HG03060 (cell line): ENCODE measurements around the gene TRIM38.
A peak's percentile ranks its signal among the peaks of the same experiment; 100 is the strongest.
"Not testable (repeated sequence)": the region's sequence is repeated elsewhere in the genome, so short reads cannot be mapped to it uniquely, and the experiment has no call there.

ENCODE experiments used
- ATAC-seq: cut with Tn5 transposase; IDR thresholded peaks from one replicate; pipeline ENCODE4 v1.9.1; 2021; ENCODE audit warnings: low read depth, moderate number of reproducible peaks; ENCODE audit not compliant: unreplicated experiment

Gene TRIM38, protein sequence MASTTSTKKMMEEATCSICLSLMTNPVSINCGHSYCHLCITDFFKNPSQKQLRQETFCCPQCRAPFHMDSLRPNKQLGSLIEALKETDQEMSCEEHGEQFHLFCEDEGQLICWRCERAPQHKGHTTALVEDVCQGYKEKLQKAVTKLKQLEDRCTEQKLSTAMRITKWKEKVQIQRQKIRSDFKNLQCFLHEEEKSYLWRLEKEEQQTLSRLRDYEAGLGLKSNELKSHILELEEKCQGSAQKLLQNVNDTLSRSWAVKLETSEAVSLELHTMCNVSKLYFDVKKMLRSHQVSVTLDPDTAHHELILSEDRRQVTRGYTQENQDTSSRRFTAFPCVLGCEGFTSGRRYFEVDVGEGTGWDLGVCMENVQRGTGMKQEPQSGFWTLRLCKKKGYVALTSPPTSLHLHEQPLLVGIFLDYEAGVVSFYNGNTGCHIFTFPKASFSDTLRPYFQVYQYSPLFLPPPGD

DNA sequence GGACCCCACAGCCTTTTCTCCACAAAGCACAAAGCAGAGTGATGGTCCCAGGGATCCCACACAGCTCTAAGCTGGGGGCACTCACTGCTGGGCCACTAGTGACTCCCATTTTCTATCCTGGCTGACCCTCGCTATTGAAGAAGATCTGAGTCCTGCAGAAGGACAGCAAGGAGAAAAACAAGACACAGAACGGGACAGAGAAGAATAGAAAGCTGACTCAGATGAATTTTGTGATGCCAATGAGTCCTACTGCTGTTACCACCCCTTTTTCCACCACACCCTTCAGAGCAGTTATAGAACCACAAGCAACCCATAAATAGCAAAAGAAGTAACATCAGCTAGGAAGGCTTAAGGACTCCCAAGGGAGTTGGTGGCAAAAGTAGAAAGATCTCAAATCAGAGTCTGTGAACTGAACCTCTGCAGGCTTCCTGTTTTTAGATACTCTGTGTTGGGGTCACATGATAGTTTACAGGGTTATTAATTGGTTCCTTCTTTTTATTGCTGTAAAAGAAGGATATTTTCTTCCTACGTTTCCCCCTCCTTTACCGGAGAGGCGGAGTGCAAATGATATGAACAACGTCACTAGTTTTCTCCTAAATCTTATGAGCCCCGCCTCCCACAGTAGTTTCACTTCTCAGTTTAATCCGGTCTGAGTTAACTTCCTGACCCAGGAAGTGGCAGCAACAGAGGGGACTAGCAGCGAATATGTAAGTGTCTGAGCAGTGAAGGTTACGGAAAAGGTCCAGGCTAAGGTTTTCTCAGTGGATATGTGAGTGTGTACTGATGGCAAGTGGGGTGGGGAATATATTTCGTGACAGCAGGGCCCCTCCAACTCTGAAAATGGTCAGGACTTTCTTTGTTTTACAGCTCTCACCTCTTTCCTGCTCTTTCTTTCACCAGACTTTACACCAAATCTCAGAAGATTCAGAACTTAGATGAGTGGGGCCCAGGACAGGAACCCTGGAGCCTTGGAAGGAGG, at the start of gene TRIM38:
TRIM38 (plus strand) TSS at position 654 of the 979 bp plus-strand sequence. CDS start 3,721 bp downstream, outside the sequence.
- ATAC-seq = peak; percentile 84

DNA sequence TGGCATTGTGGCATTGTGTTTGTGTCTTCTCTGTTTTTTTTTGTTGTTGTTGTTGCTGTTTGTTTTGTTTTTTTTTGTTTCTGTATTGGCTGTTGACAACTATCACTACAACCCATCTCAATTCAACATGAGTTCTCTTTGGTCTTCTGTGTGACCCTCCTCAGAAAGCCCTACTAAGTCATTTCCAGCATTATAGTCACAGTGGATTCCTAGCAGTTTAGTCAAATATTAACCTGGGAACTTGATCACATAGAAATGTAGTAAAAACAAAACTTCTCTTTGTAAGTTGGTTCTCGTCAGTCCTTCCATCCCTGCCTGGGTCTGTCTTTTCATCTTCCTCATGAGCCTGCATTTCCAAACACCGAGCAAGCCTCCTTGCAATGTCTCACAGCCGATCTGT, 48.9 kb upstream of the TRIM38 start:
- ATAC-seq = no peak

DNA sequence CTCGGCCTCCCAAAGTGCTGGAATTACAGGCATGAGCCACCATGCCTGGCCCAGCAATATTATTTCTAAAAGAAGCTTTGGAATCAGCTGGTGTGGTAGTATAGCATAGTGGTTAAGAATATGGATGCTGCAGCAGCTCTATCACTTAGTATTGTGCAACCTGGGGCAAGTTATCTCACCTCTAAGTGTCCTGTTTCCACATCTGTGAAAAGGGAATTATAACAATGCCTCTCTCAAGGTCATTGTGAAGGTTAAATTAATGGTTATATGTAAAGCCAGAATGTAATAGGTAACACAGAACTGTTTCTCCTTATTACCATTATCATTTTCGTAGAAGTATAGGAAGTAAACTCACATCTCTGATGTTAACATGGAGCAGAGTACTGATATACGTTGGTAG, 46.3 kb upstream of the TRIM38 start:
- ATAC-seq = no peak

DNA sequence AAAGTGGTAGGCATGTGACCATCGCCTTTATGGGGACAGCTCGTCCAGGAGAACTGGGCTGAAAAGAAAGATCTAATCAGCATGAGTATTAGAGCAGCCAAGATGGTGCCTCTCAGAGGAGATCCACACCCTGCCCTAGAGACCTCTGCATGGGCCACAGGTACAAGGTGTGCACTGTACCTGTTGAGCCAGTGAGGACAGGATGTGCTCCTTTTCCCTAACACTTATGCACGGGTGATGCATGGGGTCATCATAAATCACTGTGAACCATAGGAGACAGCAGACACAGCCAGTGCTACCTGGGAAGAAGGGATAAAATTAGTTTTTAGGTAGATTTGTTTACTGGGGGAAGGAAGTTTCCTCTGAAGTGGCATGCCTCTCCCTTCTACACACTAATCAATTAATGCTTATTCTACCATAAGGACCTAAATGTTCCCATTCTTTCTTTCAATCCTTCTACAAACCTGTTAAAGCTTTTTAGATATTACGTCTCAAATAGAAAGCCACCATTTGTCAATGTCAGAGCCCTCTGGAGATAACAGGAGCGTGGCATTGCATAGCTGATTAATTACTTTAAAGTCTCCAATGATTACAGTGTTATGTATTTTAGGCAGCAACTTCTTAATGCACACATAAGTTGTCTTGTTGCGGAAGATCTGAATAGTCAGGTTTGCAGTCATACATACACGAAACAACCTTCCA, 45.7 kb upstream of the TRIM38 start:
- ATAC-seq = no peak

DNA sequence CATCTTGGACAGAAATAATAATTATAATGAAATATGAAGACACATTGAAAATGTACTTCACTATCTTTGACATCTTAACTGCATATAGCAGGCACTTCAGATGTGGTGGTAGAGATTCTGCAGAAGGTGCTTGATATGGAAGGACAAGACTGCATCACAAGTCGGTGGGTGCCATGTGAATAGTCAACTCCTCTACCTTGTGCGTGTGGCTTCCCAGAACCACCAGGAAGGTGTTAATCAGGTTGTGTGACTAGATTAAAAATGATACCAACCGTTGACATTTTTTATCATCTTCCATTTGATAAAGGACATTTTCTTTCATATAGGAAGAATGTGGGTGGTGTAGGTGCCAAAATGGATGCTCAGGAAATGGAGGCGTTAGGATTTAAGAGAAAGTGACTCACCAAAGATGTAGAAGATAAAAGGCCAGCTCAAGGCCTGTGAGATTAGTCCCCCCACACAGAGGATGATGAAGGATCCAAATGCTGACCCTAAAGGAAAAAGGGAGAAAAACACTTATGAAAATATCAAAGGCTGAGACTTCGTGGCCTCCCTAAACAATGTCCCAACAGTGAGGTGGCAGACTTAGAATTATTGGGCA, 44.4 kb upstream of the TRIM38 start:
- no peak for ATAC-seq

DNA sequence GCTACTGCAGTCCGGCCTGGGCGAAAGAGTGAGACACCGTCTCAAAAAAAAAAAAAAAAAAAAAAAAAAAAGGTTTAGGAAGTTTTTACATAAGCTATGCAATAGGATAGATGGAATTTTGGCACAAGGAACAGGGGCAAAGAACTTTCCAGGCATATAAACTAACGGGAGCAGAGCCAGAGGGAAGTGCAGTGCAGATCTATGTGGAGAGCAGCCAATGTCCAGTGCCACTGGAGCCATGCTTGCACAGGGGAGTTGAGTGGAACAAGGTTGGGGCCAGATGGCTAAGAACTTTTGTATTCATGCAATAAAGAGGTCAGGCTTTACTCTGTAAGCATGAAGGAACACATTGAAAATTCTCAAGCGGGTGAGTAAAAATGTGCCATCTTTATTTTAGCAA, 42.9 kb upstream of the TRIM38 start:
- no peak for ATAC-seq

DNA sequence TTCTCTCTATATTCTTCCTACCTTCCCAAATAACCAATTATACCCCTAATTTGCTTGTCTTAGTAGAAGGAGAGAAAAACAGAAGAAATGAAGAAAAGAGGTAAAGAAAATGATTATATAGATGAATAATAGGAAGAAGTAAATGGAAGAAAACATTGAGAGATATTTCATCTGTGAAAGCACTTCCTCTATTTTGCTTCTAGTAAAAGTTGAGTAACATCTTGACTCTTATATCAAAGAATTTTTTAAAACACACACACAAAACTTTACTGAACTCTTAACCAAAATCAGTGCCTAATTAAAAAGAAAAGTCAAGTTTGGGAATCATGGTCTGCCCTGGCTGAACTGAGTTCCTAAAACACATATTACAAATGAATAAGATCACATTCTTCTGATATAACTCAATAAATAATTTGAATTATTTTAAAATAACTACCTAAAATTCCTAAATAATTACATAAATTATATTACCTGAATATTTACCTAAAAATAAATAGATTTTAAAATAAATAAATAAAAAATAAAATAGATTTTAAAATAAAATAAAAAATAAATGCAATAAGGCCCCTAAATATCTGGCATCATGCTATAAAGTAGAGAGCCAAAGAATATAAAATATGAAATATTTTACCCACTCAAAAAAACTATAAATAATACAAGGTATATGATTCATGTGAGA, 40.9 kb upstream of the TRIM38 start:
- ATAC-seq = no peak

DNA sequence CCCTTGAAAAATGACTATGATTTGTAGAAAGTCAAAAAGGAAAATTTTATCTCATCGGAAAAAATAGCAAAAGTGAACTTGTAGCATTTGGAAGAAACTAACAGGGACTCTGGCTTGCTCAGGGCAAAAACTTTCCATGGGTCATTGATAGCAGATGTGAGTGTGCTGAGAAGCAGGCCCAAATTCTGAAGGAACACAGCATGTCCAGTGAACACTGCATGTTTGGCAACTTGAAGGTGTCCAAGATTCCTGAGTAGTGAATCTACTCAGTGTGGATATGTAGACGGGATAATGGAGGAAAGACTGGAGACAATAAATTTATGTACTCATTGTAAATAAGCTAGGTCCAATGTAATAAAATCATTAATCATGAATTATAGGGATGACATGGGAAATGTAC, 40.3 kb upstream of the TRIM38 start:
- no peak for ATAC-seq

DNA sequence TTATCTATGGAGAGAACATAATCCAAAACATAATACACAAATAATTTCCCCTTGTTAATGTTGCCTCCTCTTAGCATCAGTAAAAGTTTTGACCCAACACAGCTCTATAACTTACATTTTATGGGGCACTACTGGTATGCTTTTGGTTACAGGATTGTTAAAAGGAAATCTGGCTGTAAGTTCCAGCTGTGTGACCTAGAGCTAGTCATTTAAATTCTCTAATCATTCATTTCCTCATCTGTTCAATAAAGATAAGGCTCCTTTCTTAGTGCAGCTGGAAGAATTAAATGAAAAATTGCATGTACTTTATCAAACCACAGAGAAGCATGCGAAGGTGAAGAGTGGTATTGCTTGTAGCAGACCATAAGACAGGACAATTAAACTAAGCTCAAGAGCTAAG, 36.7 kb upstream of the TRIM38 start:
- ATAC-seq = no peak

DNA sequence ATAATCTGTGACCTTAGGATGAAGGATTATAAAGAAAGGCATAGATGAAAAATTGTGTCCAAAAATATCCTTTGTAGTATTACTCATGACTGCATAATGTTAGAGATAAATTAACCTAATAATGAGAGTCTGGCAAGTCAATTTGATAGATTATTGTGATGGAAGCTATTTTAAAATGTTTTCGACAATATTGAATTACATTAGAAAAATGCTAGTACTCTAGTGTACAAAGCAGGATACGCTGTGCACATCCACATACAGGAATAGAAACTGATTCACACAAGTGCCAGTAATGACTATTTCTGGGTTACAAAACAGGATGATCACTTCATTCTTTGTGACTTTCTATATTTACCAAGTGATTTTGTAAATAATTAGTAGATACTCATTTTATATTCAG, 35.4 kb upstream of the TRIM38 start:
- no peak for ATAC-seq

DNA sequence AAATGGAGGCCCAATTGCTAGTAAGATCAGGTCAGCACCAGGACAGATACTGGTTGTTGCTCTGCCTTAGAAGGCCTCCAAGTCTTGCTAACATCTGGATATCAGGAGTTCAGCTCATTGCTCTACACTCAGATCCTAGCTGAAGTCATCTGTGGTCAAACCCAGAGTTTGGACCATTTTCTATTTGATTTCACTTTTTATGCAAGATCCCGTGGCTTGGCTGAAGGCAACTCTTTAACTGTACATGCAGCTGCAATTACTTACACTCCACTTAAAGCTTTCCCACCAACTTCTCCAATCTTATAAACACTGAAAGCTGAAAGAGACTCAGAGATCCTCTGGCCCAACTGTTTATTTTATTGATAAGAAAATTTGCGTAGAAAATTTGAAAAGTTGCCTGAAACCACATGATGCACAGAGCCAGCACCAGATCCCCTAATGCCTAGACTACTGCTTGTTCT, 34.8 kb upstream of the TRIM38 start:
- ATAC-seq = no peak

DNA sequence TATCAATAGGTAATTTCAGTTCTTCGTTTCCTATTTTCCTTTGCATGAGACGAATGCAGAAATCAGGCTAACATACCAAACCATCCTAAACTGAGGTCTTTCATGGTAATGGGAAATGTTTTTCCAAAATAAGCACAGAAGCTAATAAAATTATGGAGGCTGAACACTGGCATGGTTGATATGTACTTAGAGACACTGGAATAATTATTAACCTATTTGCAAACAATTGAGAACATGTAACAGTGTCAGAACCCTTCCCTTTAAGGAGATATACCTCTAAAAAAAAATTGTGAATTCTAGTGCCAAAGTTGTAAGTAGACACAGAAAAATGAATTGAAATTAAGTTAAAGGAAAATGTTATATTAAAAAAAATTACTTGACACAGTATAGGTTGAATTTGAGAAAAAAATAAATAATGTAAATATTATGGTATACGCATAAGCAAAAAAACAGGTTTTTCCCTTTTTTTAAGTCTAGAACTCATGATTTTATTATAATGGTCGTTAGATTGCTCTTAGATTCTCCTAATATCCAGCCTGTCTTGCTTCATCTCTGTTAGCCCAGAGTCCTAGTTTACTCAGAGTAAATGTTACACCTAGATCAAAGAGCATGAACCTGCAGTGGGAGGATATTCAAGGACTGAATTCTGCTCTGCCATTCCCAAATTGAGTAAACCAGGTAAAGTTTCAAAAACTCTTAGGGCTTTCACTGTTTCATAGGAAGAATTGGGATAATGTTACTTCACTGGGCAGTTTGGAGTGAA, 33.9 kb upstream of the TRIM38 start:
- no peak for ATAC-seq

DNA sequence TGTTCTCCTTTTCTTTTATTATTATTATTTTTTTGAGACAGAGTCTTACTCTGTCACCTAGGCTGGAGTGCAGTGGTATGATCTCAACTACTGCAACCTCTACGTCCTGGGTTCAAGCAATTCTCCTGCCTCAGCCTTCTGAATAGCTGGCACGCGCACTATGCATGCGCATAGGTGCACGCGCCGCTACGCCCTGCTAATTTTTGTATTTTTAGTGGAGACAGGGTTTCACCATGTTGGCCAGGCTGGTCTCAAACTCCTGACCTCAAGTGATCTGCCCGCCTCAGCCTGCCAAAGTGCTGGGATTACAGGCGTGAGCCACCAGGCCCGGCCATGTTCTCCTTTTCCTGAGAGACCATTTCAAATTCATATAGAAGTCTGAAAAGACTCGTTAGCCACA, 32.8 kb upstream of the TRIM38 start:
- not testable (repeated sequence) for ATAC-seq

DNA sequence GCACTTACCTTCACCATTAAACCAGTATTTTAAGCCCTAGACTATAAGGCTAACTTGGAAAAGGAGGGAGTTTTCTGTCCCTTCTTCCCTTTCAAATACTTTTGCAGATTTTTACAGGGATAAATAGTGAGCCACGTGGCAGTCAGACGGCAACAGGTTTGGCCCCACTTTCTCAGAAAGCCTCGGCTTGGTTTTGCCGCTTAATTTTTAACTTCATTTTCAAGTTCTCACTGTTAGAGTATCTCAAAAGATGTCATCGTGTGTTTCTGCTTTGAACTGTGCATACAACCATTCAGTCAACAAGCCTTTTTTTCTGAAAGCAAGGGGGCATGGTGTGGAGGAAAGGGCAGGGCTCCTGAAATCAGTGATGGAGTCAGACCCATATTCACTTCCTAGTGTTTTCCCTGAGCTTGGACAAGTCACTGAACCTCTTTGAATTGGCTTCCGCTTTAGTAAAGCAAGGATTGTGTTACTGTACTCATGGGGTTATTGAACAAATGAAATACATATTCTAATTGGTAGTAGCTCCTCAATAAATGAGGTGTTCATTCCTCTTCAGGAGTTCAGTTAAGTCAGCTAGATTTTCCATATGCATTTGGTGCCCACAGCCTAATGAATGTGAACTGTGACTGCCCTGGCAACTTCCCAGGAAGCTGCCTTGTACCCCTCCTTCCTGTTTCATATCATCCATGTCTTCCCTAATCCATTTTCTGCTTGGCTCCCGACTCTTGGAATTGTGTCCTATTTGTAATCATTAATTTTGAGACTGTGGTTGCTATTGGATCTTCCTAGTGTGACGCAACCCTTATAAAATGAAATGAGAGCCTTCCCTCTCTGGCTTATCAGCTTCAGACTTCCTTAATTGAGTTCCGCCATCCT, 31.8 kb upstream of the TRIM38 start, which contains the start of gene SLC17A2:
SLC17A2 (minus strand) TSS at position 160 of the 879 bp plus-strand sequence. CDS start 4,895 bp downstream, outside the sequence.
- ATAC-seq = no peak

DNA sequence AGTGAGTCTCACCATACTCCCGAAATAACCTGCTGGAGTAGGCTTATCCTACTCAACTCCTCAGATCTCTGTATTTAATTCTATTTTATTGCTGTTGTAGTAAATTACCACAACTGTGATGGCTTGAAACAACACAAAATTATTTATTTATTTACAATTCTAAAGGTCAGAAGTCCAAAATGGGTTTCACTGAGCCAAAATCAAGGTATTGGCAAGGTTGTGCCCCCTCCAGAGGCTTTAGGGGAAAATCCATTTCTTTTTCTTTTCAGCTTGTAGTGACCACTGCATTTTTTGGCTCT, 31.2 kb upstream of the TRIM38 start:
- no peak for ATAC-seq

DNA sequence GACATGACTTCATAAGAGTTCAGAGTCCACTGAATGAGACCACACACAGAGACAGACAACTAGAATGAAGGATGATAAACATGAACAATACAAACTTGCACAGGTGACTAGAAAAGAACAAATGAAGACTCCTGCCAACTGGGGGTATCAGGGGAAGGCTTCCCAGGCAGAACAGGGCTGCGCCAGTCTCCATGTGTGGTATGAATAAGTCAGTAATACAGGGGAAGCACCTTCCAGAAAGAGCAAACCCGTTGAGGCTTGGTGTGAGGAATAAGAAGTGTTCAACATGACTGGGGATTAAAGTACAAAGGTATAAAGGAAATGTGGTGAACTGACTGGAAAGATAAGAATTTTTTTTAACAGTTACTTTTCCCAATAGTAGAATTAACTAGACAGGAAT, 28.4 kb upstream of the TRIM38 start:
- no peak for ATAC-seq

DNA sequence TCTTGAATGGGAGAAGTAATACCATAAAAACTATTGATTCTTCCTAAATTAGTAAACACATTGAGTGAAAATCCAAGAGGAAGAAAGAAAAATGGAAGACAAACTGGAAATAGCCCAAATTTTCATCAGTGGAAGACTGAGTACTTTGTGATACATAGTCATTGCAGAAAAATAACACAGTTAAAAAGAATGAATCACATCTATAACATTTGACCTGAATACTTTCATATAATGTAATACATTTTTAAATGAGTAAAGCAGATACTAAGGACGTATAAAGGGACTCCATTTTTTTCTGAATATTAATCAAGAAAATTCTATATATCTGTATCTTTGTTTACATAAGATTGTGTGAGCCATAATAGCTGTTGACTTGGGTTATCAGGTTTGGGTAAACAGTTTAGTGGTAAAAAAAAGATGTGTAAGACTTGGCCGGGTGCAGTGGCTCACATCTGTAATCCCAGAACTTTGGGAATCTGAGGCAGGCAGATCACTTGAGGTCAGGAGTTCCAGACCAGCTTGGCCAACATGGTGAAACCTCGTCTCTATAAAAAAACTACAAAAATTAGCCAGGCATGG, 27.8 kb upstream of the TRIM38 start:
- no peak for ATAC-seq

DNA sequence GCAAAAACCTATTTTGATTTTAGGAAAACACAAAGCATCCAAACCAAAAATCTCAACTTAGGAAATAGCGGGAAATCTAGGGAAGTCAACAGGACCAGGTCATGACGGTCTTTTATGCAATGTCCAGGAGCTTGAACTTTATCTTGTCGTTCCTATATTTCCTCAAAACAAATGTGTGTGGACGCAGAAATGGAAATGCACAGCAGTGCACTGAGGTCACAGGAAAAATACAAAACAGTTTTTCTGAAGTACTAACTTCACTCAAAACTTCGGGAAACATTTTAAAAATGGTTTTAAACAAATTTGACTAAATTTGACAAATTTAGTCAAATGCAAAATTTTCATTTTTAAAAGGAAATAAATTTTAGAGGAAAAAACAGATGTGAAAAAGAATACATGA, 26.6 kb upstream of the TRIM38 start:
- ATAC-seq = no peak
